GM19025 (cell line): ENCODE results near the gene XKR7.

Experiments
- ATAC-seq: cut with Tn5 transposase; IDR thresholded peaks from one replicate; pipeline ENCODE4 v1.9.1; 2021; ENCODE audit warnings: mild to moderate bottlenecking, low read depth, moderate library complexity; ENCODE audit not compliant: unreplicated experiment

The XKR7 gene

GRCh38 chr20:31943052-31943471 lies 24.9 kb upstream of the XKR7 start:
- no peak for ATAC-seq

- ATAC-seq, result no peak
Measured at GRCh38 chr20:31945319-31945718, 22.6 kb upstream of the XKR7 start.

GRCh38 chr20:31945785-31946184 lies 22.2 kb upstream of the XKR7 start:
- ATAC-seq, result no peak

GRCh38 chr20:31948008-31948407 lies 19.9 kb upstream of the XKR7 start:
- no peak for ATAC-seq

GRCh38 chr20:31949877-31950646 lies 17.9 kb upstream of the XKR7 start:
- no peak for ATAC-seq

- no peak for ATAC-seq
Measured at GRCh38 chr20:31951203-31951529, 16.8 kb upstream of the XKR7 start.

- peak; percentile 95 for ATAC-seq
Measured at GRCh38 chr20:31951530-31952453, 16.2 kb upstream of the XKR7 start, which contains the start of gene PDRG1. TSS of gene PDRG1 (minus strand) at chr20:31952046. CDS start at chr20:31951961, 85 bp downstream.

GRCh38 chr20:31953556-31954148 lies 14.3 kb upstream of the XKR7 start:
- no peak for ATAC-seq

- ATAC-seq, result no peak
Measured at GRCh38 chr20:31954500-31954899, 13.5 kb upstream of the XKR7 start.

GRCh38 chr20:31956556-31957526 lies 11.1 kb upstream of the XKR7 start:
- ATAC-seq, result no peak

GRCh38 chr20:31962761-31963160 lies 5.2 kb upstream of the XKR7 start:
- ATAC-seq, result no peak

- no peak for ATAC-seq
Measured at GRCh38 chr20:31963889-31964288, 4.1 kb upstream of the XKR7 start.

GRCh38 chr20:31966991-31967655 lies 828 bp upstream of the XKR7 start:
- ATAC-seq, result no peak

GRCh38 chr20:31968291-31969126 lies 558 bp downstream of the XKR7 start:
- no peak for ATAC-seq

- ATAC-seq, result no peak
Measured at GRCh38 chr20:31969991-31970390, 2.0 kb downstream of the XKR7 start.

- no peak for ATAC-seq
Measured at GRCh38 chr20:31972471-31973021, 4.6 kb downstream of the XKR7 start.

GRCh38 chr20:31974296-31974695 lies 6.3 kb downstream of the XKR7 start:
- no peak for ATAC-seq

- ATAC-seq, result no peak
Measured at GRCh38 chr20:31974951-31975487, 7.1 kb downstream of the XKR7 start.
